GM23338 (cell line): ENCODE measurements around the gene CTNND2.

Source experiments
- EZH2phosphoT487 ChIP-seq: fragments of 200-600 bp; sonication (generic); IDR thresholded peaks from one replicate; pipeline ENCODE4 v1.8.1; 2018; ENCODE audit warnings: antibody characterized with exemption; ENCODE audit not compliant: unreplicated experiment
- TF ChIP-seq, protein P1 (sequence below), 2 experiments: fragments of 200-600 bp in 1 of 2; sonication (generic) in 1 of 2; conservative IDR thresholded peaks; 2 replicates each; pipeline versions ENCODE4 v1.5.1 to v1.6.1; 2016 to 2017; ENCODE audit warnings: antibody characterized with exemption in 2 of 2, low read depth in 2 of 2, mild to moderate bottlenecking in 2 of 2, moderate library complexity in 1 of 2

DNA sequence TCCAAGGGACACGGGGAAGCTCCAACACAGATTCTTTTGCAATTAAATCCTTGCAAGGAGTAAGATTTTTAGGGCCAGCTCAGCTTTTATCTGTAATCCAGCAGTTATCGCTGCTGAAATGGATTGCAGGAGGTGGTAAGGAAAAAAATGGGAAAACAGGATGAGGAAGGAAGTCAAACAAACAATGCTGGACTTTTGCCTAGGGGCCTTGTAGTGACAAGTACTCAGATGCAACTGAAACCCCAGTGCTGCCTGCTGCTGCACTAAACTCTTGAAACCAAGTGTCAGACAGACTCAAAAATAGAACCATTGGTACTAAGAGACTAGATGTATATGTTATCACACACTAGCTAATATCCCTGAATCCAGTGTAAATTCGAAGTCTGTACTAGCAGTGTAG lies 309.2 kb downstream of the CTNND2 start:
- TF ChIP-seq, protein P1, sequence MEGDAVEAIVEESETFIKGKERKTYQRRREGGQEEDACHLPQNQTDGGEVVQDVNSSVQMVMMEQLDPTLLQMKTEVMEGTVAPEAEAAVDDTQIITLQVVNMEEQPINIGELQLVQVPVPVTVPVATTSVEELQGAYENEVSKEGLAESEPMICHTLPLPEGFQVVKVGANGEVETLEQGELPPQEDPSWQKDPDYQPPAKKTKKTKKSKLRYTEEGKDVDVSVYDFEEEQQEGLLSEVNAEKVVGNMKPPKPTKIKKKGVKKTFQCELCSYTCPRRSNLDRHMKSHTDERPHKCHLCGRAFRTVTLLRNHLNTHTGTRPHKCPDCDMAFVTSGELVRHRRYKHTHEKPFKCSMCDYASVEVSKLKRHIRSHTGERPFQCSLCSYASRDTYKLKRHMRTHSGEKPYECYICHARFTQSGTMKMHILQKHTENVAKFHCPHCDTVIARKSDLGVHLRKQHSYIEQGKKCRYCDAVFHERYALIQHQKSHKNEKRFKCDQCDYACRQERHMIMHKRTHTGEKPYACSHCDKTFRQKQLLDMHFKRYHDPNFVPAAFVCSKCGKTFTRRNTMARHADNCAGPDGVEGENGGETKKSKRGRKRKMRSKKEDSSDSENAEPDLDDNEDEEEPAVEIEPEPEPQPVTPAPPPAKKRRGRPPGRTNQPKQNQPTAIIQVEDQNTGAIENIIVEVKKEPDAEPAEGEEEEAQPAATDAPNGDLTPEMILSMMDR (conservative IDR thresholded peaks at IDR 0.05; ENCODE audit: low read depth in 2 of 2): no peak
- no peak for TF ChIP-seq EZH2phosphoT487
